ENCODE results near the gene SLC26A2.
A peak's percentile ranks its signal among the peaks of the same experiment; 100 is the strongest.
"Not testable (repeated sequence)": the region's sequence is repeated elsewhere in the genome, so short reads cannot be mapped to it uniquely, and the experiment has no call there.

SLC26A2 gene

GRCh38 chr5:149939546-149939945 lies 21.0 kb upstream of the SLC26A2 start:
- H3K36me3 ChIP-seq (ENCODE audit: control insufficient read depth, insufficient read depth, low read length) = no peaks in the 10 kb centered on the region
- no peak overlapping the region for H3K4me3 ChIP-seq (replicated peaks; ENCODE audit: low read depth, low read length)
- no peaks in the 10 kb centered on the region; the same call in 1 of the 2 replicates for H3K27me3 ChIP-seq (replicated peaks; ENCODE audit: control insufficient read depth, insufficient read depth, low read length)
- DNase-seq (ENCODE audit: extremely low read depth, insufficient read length) = no peak
- TF ChIP-seq CTCF (IDR thresholded peaks at IDR 0.05; ENCODE audit: insufficient read depth, low read length, poor library complexity, severe bottlenecking) = no peak

- H3K27me3 ChIP-seq (replicated peaks; ENCODE audit: control insufficient read depth, insufficient read depth, low read length) = no peaks in the 10 kb centered on the region; the same call in 1 of the 2 replicates
- no peak overlapping the region for H3K4me3 ChIP-seq (replicated peaks; ENCODE audit: low read depth, low read length)
- H3K36me3 ChIP-seq (ENCODE audit: control insufficient read depth, insufficient read depth, low read length) = no peaks in the 10 kb centered on the region
- DNase-seq (ENCODE audit: extremely low read depth, insufficient read length) = peak; percentile 40
- no peak for TF ChIP-seq CTCF (IDR thresholded peaks at IDR 0.05; ENCODE audit: insufficient read depth, low read length, poor library complexity, severe bottlenecking)
Observed at GRCh38 chr5:149940077-149940574, 20.4 kb upstream of the SLC26A2 start.

GRCh38 chr5:149940941-149941644 lies 19.5 kb upstream of the SLC26A2 start:
- no peak for DNase-seq (ENCODE audit: extremely low read depth, insufficient read length)
- Histone ChIP-seq H3K4me3 (replicated peaks; ENCODE audit: low read depth, low read length) (no peak overlapping the region), H3K27me3 (replicated peaks; ENCODE audit: control insufficient read depth, insufficient read depth, low read length) (no peaks in the 10 kb centered on the region; the same call in 1 of the 2 replicates), H3K36me3 (ENCODE audit: control insufficient read depth, insufficient read depth, low read length) (no peaks in the 10 kb centered on the region)
- TF ChIP-seq CTCF (IDR thresholded peaks at IDR 0.05; ENCODE audit: insufficient read depth, low read length, poor library complexity, severe bottlenecking) = no peak

- Histone ChIP-seq H3K27me3 (replicated peaks; ENCODE audit: control insufficient read depth, insufficient read depth, low read length) (no peaks in the 10 kb centered on the region; the same call in 1 of the 2 replicates), H3K4me3 (replicated peaks; ENCODE audit: low read depth, low read length) (no peak overlapping the region), H3K36me3 (ENCODE audit: control insufficient read depth, insufficient read depth, low read length) (no peaks in the 10 kb centered on the region)
- DNase-seq (ENCODE audit: extremely low read depth, insufficient read length) = no peak
- TF ChIP-seq CTCF (IDR thresholded peaks at IDR 0.05; ENCODE audit: insufficient read depth, low read length, poor library complexity, severe bottlenecking) = no peak
Observed at GRCh38 chr5:149941795-149942194, 18.8 kb upstream of the SLC26A2 start.

- no peak for DNase-seq (ENCODE audit: extremely low read depth, insufficient read length)
- no peaks in the 10 kb centered on the region; the same call in 1 of the 2 replicates for H3K27me3 ChIP-seq (replicated peaks; ENCODE audit: control insufficient read depth, insufficient read depth, low read length)
- no peaks in the 10 kb centered on the region for H3K36me3 ChIP-seq (ENCODE audit: control insufficient read depth, insufficient read depth, low read length)
- TF ChIP-seq CTCF (IDR thresholded peaks at IDR 0.05; ENCODE audit: insufficient read depth, low read length, poor library complexity, severe bottlenecking) = no peak
- H3K4me3 ChIP-seq (replicated peaks; ENCODE audit: low read depth, low read length) = no peak overlapping the region
Observed at GRCh38 chr5:149942199-149942598, 18.4 kb upstream of the SLC26A2 start.

- not testable (repeated sequence) for DNase-seq (ENCODE audit: extremely low read depth, insufficient read length); H3K4me3 ChIP-seq (replicated peaks; ENCODE audit: low read depth, low read length); H3K36me3 ChIP-seq (ENCODE audit: control insufficient read depth, insufficient read depth, low read length); H3K27me3 ChIP-seq (replicated peaks; ENCODE audit: control insufficient read depth, insufficient read depth, low read length)
Observed at GRCh38 chr5:149942741-149943169, 17.8 kb upstream of the SLC26A2 start.

GRCh38 chr5:149943177-149943949 lies 17.2 kb upstream of the SLC26A2 start:
- H3K27me3 ChIP-seq (replicated peaks; ENCODE audit: control insufficient read depth, insufficient read depth, low read length); H3K36me3 ChIP-seq (ENCODE audit: control insufficient read depth, insufficient read depth, low read length); H3K4me3 ChIP-seq (replicated peaks; ENCODE audit: low read depth, low read length); DNase-seq (ENCODE audit: extremely low read depth, insufficient read length): not testable (repeated sequence)
